ENCODE results near the gene SHD.
"Not testable (repeated sequence)": the region's sequence is repeated elsewhere in the genome, so short reads cannot be mapped to it uniquely, and the experiment has no call there.

Gene SHD

GRCh38 chr19:4278419-4279266, at the start of gene SHD:
SHD (plus strand) TSS chr19:4279266; CDS start chr19:4280064, 798 bp downstream.
- H3K4me3 Mint-ChIP-seq, result no peak within 1 kb of the TSS
- no peak within 1 kb of the TSS for H3K27ac Mint-ChIP-seq
- H3K4me1 Mint-ChIP-seq (ENCODE audit: low read depth), result peaks cover 5% of the 10 kb centered on the region
- H3K27me3 Mint-ChIP-seq, result peaks cover 64% of the 10 kb centered on the region
- no peaks in the 10 kb centered on the region for H3K36me3 Mint-ChIP-seq (ENCODE audit: low read depth)
- intact Hi-C loops (cut with micrococcal nuclease), result no loop called here
- H3K9me3 Mint-ChIP-seq, result no peaks in the 10 kb centered on the region

- H3K27me3 Mint-ChIP-seq, result peaks cover 18% of the 10 kb centered on the region
- H3K36me3 Mint-ChIP-seq (ENCODE audit: low read depth); intact Hi-C loops (cut with micrococcal nuclease); H3K9me3 Mint-ChIP-seq; H3K27ac Mint-ChIP-seq; H3K4me3 Mint-ChIP-seq; H3K4me1 Mint-ChIP-seq (ENCODE audit: low read depth): not testable (repeated sequence)
Measured at GRCh38 chr19:4230237-4230636, 48.8 kb upstream of the SHD start.

GRCh38 chr19:4231521-4231920, 47.5 kb upstream of the SHD start:
- H3K4me1 Mint-ChIP-seq (ENCODE audit: low read depth); H3K27ac Mint-ChIP-seq; H3K36me3 Mint-ChIP-seq (ENCODE audit: low read depth); H3K9me3 Mint-ChIP-seq; H3K4me3 Mint-ChIP-seq; intact Hi-C loops (cut with micrococcal nuclease): not testable (repeated sequence)
- peaks cover 17% of the 10 kb centered on the region for H3K27me3 Mint-ChIP-seq

GRCh38 chr19:4232139-4232538, 46.9 kb upstream of the SHD start:
- H3K27ac Mint-ChIP-seq; H3K4me3 Mint-ChIP-seq; H3K36me3 Mint-ChIP-seq (ENCODE audit: low read depth); H3K4me1 Mint-ChIP-seq (ENCODE audit: low read depth); H3K9me3 Mint-ChIP-seq; intact Hi-C loops (cut with micrococcal nuclease): not testable (repeated sequence)
- peaks cover 20% of the 10 kb centered on the region for H3K27me3 Mint-ChIP-seq

GRCh38 chr19:4232614-4233281, 46.3 kb upstream of the SHD start:
- Mint-ChIP-seq H3K4me3 (no peak overlapping the region), H3K9me3 (no peaks in the 10 kb centered on the region), H3K36me3 (ENCODE audit: low read depth) (no peaks in the 10 kb centered on the region), H3K27ac (no peak overlapping the region), H3K27me3 (peaks cover 20% of the 10 kb centered on the region), H3K4me1 (ENCODE audit: low read depth) (peaks cover 7% of the 10 kb centered on the region)
- intact Hi-C loops (cut with micrococcal nuclease), result no loop called here

GRCh38 chr19:4233282-4233853, 45.7 kb upstream of the SHD start:
- Mint-ChIP-seq H3K4me1 (ENCODE audit: low read depth) (peaks cover 12% of the 10 kb centered on the region), H3K27ac (no peak overlapping the region), H3K36me3 (ENCODE audit: low read depth) (no peaks in the 10 kb centered on the region), H3K4me3 (no peak overlapping the region), H3K9me3 (no peaks in the 10 kb centered on the region), H3K27me3 (peaks cover 20% of the 10 kb centered on the region)
- intact Hi-C loops (cut with micrococcal nuclease), result no loop called here

GRCh38 chr19:4234142-4234861, 44.8 kb upstream of the SHD start:
- Mint-ChIP-seq H3K27me3 (peaks cover 20% of the 10 kb centered on the region), H3K36me3 (ENCODE audit: low read depth) (no peaks in the 10 kb centered on the region), H3K4me1 (ENCODE audit: low read depth) (peaks cover 13% of the 10 kb centered on the region), H3K9me3 (no peaks in the 10 kb centered on the region), H3K4me3 (no peak overlapping the region), H3K27ac (no peak overlapping the region)
- intact Hi-C loops (cut with micrococcal nuclease), result no loop called here

GRCh38 chr19:4234862-4235201, 44.2 kb upstream of the SHD start:
- intact Hi-C loops (cut with micrococcal nuclease), result no loop called here
- no peaks in the 10 kb centered on the region for H3K36me3 Mint-ChIP-seq (ENCODE audit: low read depth)
- peaks cover 18% of the 10 kb centered on the region for H3K27me3 Mint-ChIP-seq
- peaks cover 13% of the 10 kb centered on the region for H3K4me1 Mint-ChIP-seq (ENCODE audit: low read depth)
- H3K4me3 Mint-ChIP-seq, result no peak overlapping the region
- H3K9me3 Mint-ChIP-seq, result no peaks in the 10 kb centered on the region
- no peak overlapping the region for H3K27ac Mint-ChIP-seq

- H3K27ac Mint-ChIP-seq; H3K36me3 Mint-ChIP-seq (ENCODE audit: low read depth); H3K9me3 Mint-ChIP-seq; H3K4me3 Mint-ChIP-seq; intact Hi-C loops (cut with micrococcal nuclease): not testable (repeated sequence)
- Mint-ChIP-seq H3K4me1 (ENCODE audit: low read depth) (peaks cover 26% of the 10 kb centered on the region), H3K27me3 (peaks cover 18% of the 10 kb centered on the region)
Measured at GRCh38 chr19:4237510-4237909, 41.6 kb upstream of the SHD start.

GRCh38 chr19:4238831-4239230, 40.2 kb upstream of the SHD start:
- no peak overlapping the region for H3K4me3 Mint-ChIP-seq
- H3K27me3 Mint-ChIP-seq, result peaks cover 12% of the 10 kb centered on the region
- peaks cover 28% of the 10 kb centered on the region for H3K4me1 Mint-ChIP-seq (ENCODE audit: low read depth)
- H3K36me3 Mint-ChIP-seq (ENCODE audit: low read depth), result no peaks in the 10 kb centered on the region
- no peak overlapping the region for H3K27ac Mint-ChIP-seq
- H3K9me3 Mint-ChIP-seq, result no peaks in the 10 kb centered on the region
- intact Hi-C loops (cut with micrococcal nuclease), result no loop called here

GRCh38 chr19:4241824-4242430, 37.1 kb upstream of the SHD start:
- Mint-ChIP-seq H3K4me3 (no peak overlapping the region), H3K36me3 (ENCODE audit: low read depth) (peaks cover 7% of the 10 kb centered on the region), H3K9me3 (no peaks in the 10 kb centered on the region), H3K27ac (peak overlapping the region; percentile 80), H3K4me1 (ENCODE audit: low read depth) (peaks cover 36% of the 10 kb centered on the region), H3K27me3 (peaks cover 3% of the 10 kb centered on the region)
- intact Hi-C loops (cut with micrococcal nuclease), result no loop called here

GRCh38 chr19:4245938-4246337, 33.1 kb upstream of the SHD start:
- Mint-ChIP-seq H3K4me1 (ENCODE audit: low read depth) (peaks cover 30% of the 10 kb centered on the region), H3K36me3 (ENCODE audit: low read depth) (peaks cover 39% of the 10 kb centered on the region), H3K27ac (peak overlapping the region; percentile 99)
- not testable (repeated sequence) for H3K27me3 Mint-ChIP-seq, H3K9me3 Mint-ChIP-seq, H3K4me3 Mint-ChIP-seq
- intact Hi-C loops (cut with micrococcal nuclease), result loop anchor here (5.0 kb wide), 2 partner anchors 96 to 226 kb away; partner anchors contain the start of genes HDGFL2 and MPND

GRCh38 chr19:4246767-4247593, 32.1 kb upstream of the SHD start, which contains the start of gene YJU2:
YJU2 (plus strand) TSS chr19:4247080; CDS start chr19:4247147, 67 bp downstream.
- Mint-ChIP-seq H3K27me3 (no peaks in the 10 kb centered on the region), H3K4me1 (ENCODE audit: low read depth) (peaks cover 23% of the 10 kb centered on the region), H3K9me3 (no peaks in the 10 kb centered on the region), H3K27ac (peak within 1 kb of the TSS; percentile 99), H3K36me3 (ENCODE audit: low read depth) (peaks cover 49% of the 10 kb centered on the region), H3K4me3 (peak within 1 kb of the TSS; percentile 92)
- intact Hi-C loops (cut with micrococcal nuclease), result loop anchor here (5.0 kb wide), 2 partner anchors 95 to 225 kb away; partner anchors contain the start of genes HDGFL2 and MPND

Data from dendritic cell treated with granulocyte-macrophage colony-stimulating factor and Interleukin-4, amounts not matched to agents 40 ng/mL and 50 ng/mL, for 4 days (primary cell).